Peyer's patch (tissue), 4 donors: ENCODE data around the gene MSANTD1.

Experiments
- CTCF ChIP-seq, 6 experiments: fragments of 450-650 bp in 4 of 6; fragments of 200-600 bp in 2 of 6; sonication (generic) in 1 of 6; IDR thresholded peaks; one replicate each; pipeline ENCODE4 v1.5.1; 2017 to 2019; ENCODE audit warnings: antibody characterized with exemption in 6 of 6, mild to moderate bottlenecking in 3 of 6, moderate library complexity in 1 of 6
- POLR2A ChIP-seq, 2 donors: fragments of 450-650 bp; IDR thresholded peaks; one replicate each; pipeline ENCODE4 v1.5.1; 2017; ENCODE audit warnings: antibody characterized with exemption in 2 of 2, mild to moderate bottlenecking in 2 of 2, moderate library complexity in 2 of 2

- TF ChIP-seq CTCF (IDR thresholded peaks at IDR 0.05) (no peak), POLR2A (IDR thresholded peaks at IDR 0.05) (no peak)
Observed at GRCh38 chr4:3305610-3306371, 56.8 kb downstream of the MSANTD1 start.
